Measurements from ENCODE around the gene CADPS2. TPM values are rescaled to one million over a fixed set of nuclear protein-coding genes. Genes with fewer than 3 reads are reported as not detected.

The CADPS2 gene
- total and polyA plus RNA-seq, 2 donors (not counting 1 experiment from before 2014, with no cell fraction given) = 11.5 to 32.2 TPM

DNA sequence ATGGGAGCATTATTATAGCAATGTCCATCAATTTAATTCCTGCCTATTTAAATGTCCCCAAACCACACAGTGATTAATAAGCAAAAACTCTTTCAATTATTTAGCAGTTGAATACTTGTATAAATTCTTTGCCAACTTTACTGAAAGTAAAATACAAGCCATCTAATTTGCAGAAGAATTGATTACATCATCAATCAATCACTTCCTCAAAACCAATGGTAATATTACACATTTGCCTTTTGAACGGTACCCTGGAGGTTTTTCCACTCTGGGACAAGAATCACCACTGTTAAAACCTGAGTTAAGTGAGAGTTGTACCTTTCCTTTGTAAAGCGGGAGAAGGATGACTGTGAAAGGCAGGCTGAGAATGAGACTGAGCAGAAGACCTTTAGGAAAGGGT lies 280.3 kb downstream of the CADPS2 start:
- Histone ChIP-seq H3K4me2 (ENCODE audit: extremely low read depth, insufficient read depth, low read length) (no peak overlapping the region), H3K9ac (ENCODE audit: insufficient read depth, low read length) (no peak overlapping the region), H2AFZ (ENCODE audit: low read length) (no peak overlapping the region), H3K36me3 (ENCODE audit: control insufficient read depth, insufficient read depth, low read length) (no peaks in the 10 kb centered on the region), H3K27me3 (ENCODE audit: control insufficient read depth, insufficient read depth, low read length) (no peaks in the 10 kb centered on the region), H3K4me1 (ENCODE audit: control insufficient read depth, extremely low read depth, insufficient read depth, low read length) (no peaks in the 10 kb centered on the region), H3K4me3 (replicated peaks in 1 of 4; ENCODE audit: control extremely low read depth in 1 of 4, insufficient read depth in 1 of 4, low read depth in 3 of 4, low read length in 4 of 4) (no peak overlapping the region), H4K20me1 (ENCODE audit: control insufficient read depth, extremely low read depth, insufficient read depth, low read length) (no peaks in the 10 kb centered on the region), H3K27ac (ENCODE audit: insufficient read depth, low read length) (no peak overlapping the region), H3K9me3 (ENCODE audit: control insufficient read depth, insufficient read depth, low read depth, low read length) (no peaks in the 10 kb centered on the region), H3K79me2 (ENCODE audit: control insufficient read depth, insufficient read depth, low read length) (no peaks in the 10 kb centered on the region)
- no peak for DNase-seq (ENCODE audit: low read depth in 2 of 2)
- TF ChIP-seq EZH2 (IDR thresholded peaks at IDR 0.05; ENCODE audit: low read length, missing control alignments) = no peak
- TF ChIP-seq, protein P1, sequence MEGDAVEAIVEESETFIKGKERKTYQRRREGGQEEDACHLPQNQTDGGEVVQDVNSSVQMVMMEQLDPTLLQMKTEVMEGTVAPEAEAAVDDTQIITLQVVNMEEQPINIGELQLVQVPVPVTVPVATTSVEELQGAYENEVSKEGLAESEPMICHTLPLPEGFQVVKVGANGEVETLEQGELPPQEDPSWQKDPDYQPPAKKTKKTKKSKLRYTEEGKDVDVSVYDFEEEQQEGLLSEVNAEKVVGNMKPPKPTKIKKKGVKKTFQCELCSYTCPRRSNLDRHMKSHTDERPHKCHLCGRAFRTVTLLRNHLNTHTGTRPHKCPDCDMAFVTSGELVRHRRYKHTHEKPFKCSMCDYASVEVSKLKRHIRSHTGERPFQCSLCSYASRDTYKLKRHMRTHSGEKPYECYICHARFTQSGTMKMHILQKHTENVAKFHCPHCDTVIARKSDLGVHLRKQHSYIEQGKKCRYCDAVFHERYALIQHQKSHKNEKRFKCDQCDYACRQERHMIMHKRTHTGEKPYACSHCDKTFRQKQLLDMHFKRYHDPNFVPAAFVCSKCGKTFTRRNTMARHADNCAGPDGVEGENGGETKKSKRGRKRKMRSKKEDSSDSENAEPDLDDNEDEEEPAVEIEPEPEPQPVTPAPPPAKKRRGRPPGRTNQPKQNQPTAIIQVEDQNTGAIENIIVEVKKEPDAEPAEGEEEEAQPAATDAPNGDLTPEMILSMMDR (conservative IDR thresholded peaks at IDR 0.05 in 1 of 2, IDR thresholded peaks at IDR 0.05 in 1 of 2; ENCODE audit: low read depth in 1 of 2, low read length in 2 of 2) = no peak

DNA sequence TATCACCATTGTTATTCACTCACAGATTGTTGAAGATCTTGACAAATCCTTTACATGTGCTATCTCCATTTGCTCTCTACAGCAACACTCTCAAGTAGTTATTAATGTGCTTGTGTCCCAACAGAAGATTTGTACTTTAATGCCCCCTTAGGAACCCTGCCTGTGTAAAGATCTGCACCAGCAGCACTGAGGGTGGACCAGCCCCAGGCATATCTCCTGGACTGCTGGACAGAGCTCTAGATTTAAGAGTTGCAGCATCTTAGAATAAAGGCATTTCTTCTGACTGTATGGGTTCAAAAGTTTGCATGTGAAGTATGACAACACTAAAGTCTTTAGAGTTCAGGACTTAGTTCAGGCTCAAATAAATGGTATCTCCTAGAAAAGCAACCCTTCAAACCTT lies 282.0 kb downstream of the CADPS2 start:
- Histone ChIP-seq H3K36me3 (ENCODE audit: control insufficient read depth, insufficient read depth, low read length) (no peaks in the 10 kb centered on the region), H3K9ac (ENCODE audit: insufficient read depth, low read length) (no peak overlapping the region), H3K27ac (ENCODE audit: insufficient read depth, low read length) (no peak overlapping the region), H4K20me1 (ENCODE audit: control insufficient read depth, extremely low read depth, insufficient read depth, low read length) (no peaks in the 10 kb centered on the region), H3K9me3 (ENCODE audit: control insufficient read depth, insufficient read depth, low read depth, low read length) (no peaks in the 10 kb centered on the region), H3K79me2 (ENCODE audit: control insufficient read depth, insufficient read depth, low read length) (no peaks in the 10 kb centered on the region), H3K4me2 (ENCODE audit: extremely low read depth, insufficient read depth, low read length) (no peak overlapping the region), H3K27me3 (ENCODE audit: control insufficient read depth, insufficient read depth, low read length) (no peaks in the 10 kb centered on the region), H2AFZ (ENCODE audit: low read length) (no peak overlapping the region), H3K4me1 (ENCODE audit: control insufficient read depth, extremely low read depth, insufficient read depth, low read length) (no peaks in the 10 kb centered on the region), H3K4me3 (replicated peaks in 1 of 4; ENCODE audit: control extremely low read depth in 1 of 4, insufficient read depth in 1 of 4, low read depth in 3 of 4, low read length in 4 of 4) (no peak overlapping the region)
- TF ChIP-seq, protein P1 (conservative IDR thresholded peaks at IDR 0.05 in 1 of 2, IDR thresholded peaks at IDR 0.05 in 1 of 2; ENCODE audit: low read depth in 1 of 2, low read length in 2 of 2) = no peak
- TF ChIP-seq EZH2 (IDR thresholded peaks at IDR 0.05; ENCODE audit: low read length, missing control alignments) = no peak
- DNase-seq (ENCODE audit: low read depth in 2 of 2) = no peak

DNA sequence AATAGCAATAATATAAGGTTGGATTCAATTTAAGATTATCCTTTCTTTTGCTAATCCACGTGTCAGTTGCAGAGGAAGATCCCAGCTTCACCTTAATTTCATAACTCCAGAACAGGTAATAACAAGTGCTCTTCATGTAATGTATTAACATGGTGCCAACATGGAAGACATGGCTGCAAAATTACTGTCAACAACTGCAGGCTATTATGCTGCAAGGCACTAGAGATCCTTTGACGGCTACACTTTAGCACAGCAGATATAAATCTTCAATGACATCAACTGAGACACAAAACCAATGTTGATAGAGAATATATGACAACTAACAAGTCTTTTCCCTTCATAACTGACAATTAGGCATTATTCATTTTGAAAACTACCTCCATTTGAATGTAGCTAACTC lies 283.5 kb downstream of the CADPS2 start:
- Histone ChIP-seq H3K36me3 (ENCODE audit: control insufficient read depth, insufficient read depth, low read length) (no peaks in the 10 kb centered on the region), H3K4me3 (replicated peaks in 1 of 4; ENCODE audit: control extremely low read depth in 1 of 4, insufficient read depth in 1 of 4, low read depth in 3 of 4, low read length in 4 of 4) (no peak overlapping the region), H3K4me1 (ENCODE audit: control insufficient read depth, extremely low read depth, insufficient read depth, low read length) (no peaks in the 10 kb centered on the region), H3K9me3 (ENCODE audit: control insufficient read depth, insufficient read depth, low read depth, low read length) (no peaks in the 10 kb centered on the region), H3K79me2 (ENCODE audit: control insufficient read depth, insufficient read depth, low read length) (no peaks in the 10 kb centered on the region), H3K9ac (ENCODE audit: insufficient read depth, low read length) (no peak overlapping the region), H2AFZ (ENCODE audit: low read length) (no peak overlapping the region), H3K27me3 (ENCODE audit: control insufficient read depth, insufficient read depth, low read length) (no peaks in the 10 kb centered on the region), H4K20me1 (ENCODE audit: control insufficient read depth, extremely low read depth, insufficient read depth, low read length) (no peaks in the 10 kb centered on the region), H3K27ac (ENCODE audit: insufficient read depth, low read length) (no peak overlapping the region), H3K4me2 (ENCODE audit: extremely low read depth, insufficient read depth, low read length) (no peak overlapping the region)
- no peak for DNase-seq (ENCODE audit: low read depth in 2 of 2)
- TF ChIP-seq EZH2 (IDR thresholded peaks at IDR 0.05; ENCODE audit: low read length, missing control alignments) = no peak
- TF ChIP-seq, protein P1 (conservative IDR thresholded peaks at IDR 0.05 in 1 of 2, IDR thresholded peaks at IDR 0.05 in 1 of 2; ENCODE audit: low read depth in 1 of 2, low read length in 2 of 2) = no peak
